WTC11 (cell line): ENCODE results near the gene TMPRSS13. TPM values are rescaled to one million over a fixed set of nuclear protein-coding genes. Genes with fewer than 3 reads are reported as not detected.

Experiments used
- ATAC-seq: fragments of 200-7000 bp; cut with Tn5 transposase; 2 replicates; pipeline ENCODE4 v1.10.0; 2021; ENCODE audit warnings: mild to moderate bottlenecking, moderate library complexity
- CTCF ChIA-PET: fragments of 300-600 bp; sonication (Branson Sonifier 250); formaldehyde crosslinking; loops from one replicate; lab custom pipeline; 2021; ENCODE audit warnings: antibody characterized with exemption; lab: Charles Lee
- POLR2A ChIA-PET: fragments of 350-600 bp; sonication (Branson Sonifier 250); formaldehyde crosslinking; loops from one replicate; lab custom pipeline; 2021; ENCODE audit warnings: antibody characterized with exemption; lab: Charles Lee
- DNase-seq: peaks from one replicate; pipeline ENCODE4 v3.0.0; 2021; ENCODE audit warnings: low spot score
- H3K27ac Mint-ChIP-seq: 2 replicates; pipeline ENCODE4 v1.8.0; 2021; ENCODE audit warnings: mixed read lengths
- H3K27me3 Mint-ChIP-seq: 2 replicates; pipeline ENCODE4 v1.8.0; 2021; ENCODE audit warnings: low read depth, mild to moderate bottlenecking, moderate library complexity, mixed read lengths
- H3K36me3 Mint-ChIP-seq: 2 replicates; pipeline ENCODE4 v1.8.0; 2021; ENCODE audit warnings: mixed read lengths
- H3K4me1 Mint-ChIP-seq: 2 replicates; pipeline ENCODE4 v1.8.0; 2022; ENCODE audit warnings: mixed read lengths
- H3K4me3 Mint-ChIP-seq: 2 replicates; pipeline ENCODE4 v1.8.0; 2021; ENCODE audit warnings: mild to moderate bottlenecking, moderate library complexity, mixed read lengths
- H3K9me3 Mint-ChIP-seq: 2 replicates; pipeline ENCODE4 v1.8.0; 2021; ENCODE audit warnings: mixed read lengths
- AFF4 ChIP-seq: sonication (generic); formaldehyde crosslinking; IDR thresholded peaks from 2 replicates; pipeline ENCODE4 v1.8.1; 2023; ENCODE audit warnings: mild to moderate bottlenecking, missing genetic modification reagents, borderline replicate concordance
- AR ChIP-seq: fragments of 250-450 bp; sonication (Bioruptor Pico); IDR thresholded peaks from 2 replicates; pipeline ENCODE4 v1.9.0; 2021; ENCODE audit warnings: mild to moderate bottlenecking
- ATF2 ChIP-seq: sonication (generic); formaldehyde crosslinking; IDR thresholded peaks from 2 replicates; pipeline ENCODE4 v1.8.1; 2022; ENCODE audit warnings: low read depth, missing genetic modification reagents, borderline replicate concordance
- CBFB ChIP-seq: sonication (generic); formaldehyde crosslinking; IDR thresholded peaks from 2 replicates; pipeline ENCODE4 v1.8.1; 2022; ENCODE audit warnings: mild to moderate bottlenecking, low read depth, missing genetic modification reagents
- CDX4 ChIP-seq: fragments of 250-450 bp; sonication (Bioruptor Pico); IDR thresholded peaks from 2 replicates; pipeline ENCODE4 v1.9.0; 2021; ENCODE audit warnings: moderate library complexity, mild to moderate bottlenecking, inconsistent platforms, borderline replicate concordance
- CREB1 ChIP-seq: sonication (generic); formaldehyde crosslinking; IDR thresholded peaks from 2 replicates; pipeline ENCODE4 v1.8.0; 2023; ENCODE audit warnings: mild to moderate bottlenecking, missing genetic modification reagents
- E2F4 ChIP-seq: sonication (generic); formaldehyde crosslinking; IDR thresholded peaks from 2 replicates; pipeline ENCODE4 v1.8.1; 2022; ENCODE audit warnings: low read depth, mild to moderate bottlenecking, moderate library complexity, missing genetic modification reagents, borderline replicate concordance
- GRHL2 ChIP-seq: fragments of 250-450 bp; sonication (Bioruptor Pico); IDR thresholded peaks from 2 replicates; pipeline ENCODE4 v1.8.0; 2022; ENCODE audit warnings: mild to moderate bottlenecking, moderate library complexity; ENCODE audit not compliant: insufficient replicate concordance, severe bottlenecking
- JAZF1 ChIP-seq: fragments of 250-450 bp; sonication (Bioruptor Pico); IDR thresholded peaks from 2 replicates; pipeline ENCODE4 v1.9.0; 2021; ENCODE audit warnings: moderate library complexity, mild to moderate bottlenecking, inconsistent platforms
- MXD4 ChIP-seq: fragments of 250-450 bp; sonication (Bioruptor Pico); IDR thresholded peaks from 2 replicates; pipeline ENCODE4 v1.8.0; 2021; ENCODE audit warnings: mild to moderate bottlenecking, moderate library complexity, borderline replicate concordance
- PRRX2 ChIP-seq: fragments of 250-450 bp; sonication (Bioruptor Pico); IDR thresholded peaks from 2 replicates; pipeline ENCODE4 v1.8.0; 2021; ENCODE audit warnings: mild to moderate bottlenecking
- SP1 ChIP-seq: sonication (generic); formaldehyde crosslinking; conservative IDR thresholded peaks from 2 replicates; pipeline ENCODE4 v1.8.1; 2022; ENCODE audit warnings: missing genetic modification reagents
- TEAD4 ChIP-seq: sonication (generic); formaldehyde crosslinking; IDR thresholded peaks from 2 replicates; pipeline ENCODE4 v1.8.0; 2022; ENCODE audit warnings: mild to moderate bottlenecking, missing genetic modification reagents
- ZNF263 ChIP-seq: sonication (generic); formaldehyde crosslinking; IDR thresholded peaks from 2 replicates; pipeline ENCODE4 v1.8.1; 2022; ENCODE audit warnings: low read depth, mild to moderate bottlenecking, moderate library complexity, missing genetic modification reagents
- ZNF512 ChIP-seq: sonication (generic); formaldehyde crosslinking; IDR thresholded peaks from 2 replicates; pipeline ENCODE4 v1.8.1; 2022; ENCODE audit warnings: missing genetic modification reagents, borderline replicate concordance
- ZNF671 ChIP-seq: fragments of 250-450 bp; sonication (Bioruptor Pico); IDR thresholded peaks from 2 replicates; pipeline ENCODE4 v1.8.0; 2021; ENCODE audit warnings: mild to moderate bottlenecking
- ZSCAN18 ChIP-seq: fragments of 250-450 bp; sonication (Bioruptor Pico); IDR thresholded peaks from 2 replicates; pipeline ENCODE4 v2.1.2; 2022; ENCODE audit warnings: mild to moderate bottlenecking, moderate library complexity
- total RNA-seq: library from RNA; stranded (reverse); gene quantifications from 3 replicates; pipeline ENCODE4 v1.2.3, GENCODE V29; 2021

TMPRSS13 gene
- total RNA-seq, 1 experiment from 2014 or later = 0.63 TPM

- peak; percentile 59 for ATAC-seq
- no peak overlapping the region for H3K4me3 Mint-ChIP-seq
- peaks cover 6% of the 10 kb centered on the region for H3K4me1 Mint-ChIP-seq
- H3K27ac Mint-ChIP-seq = no peak overlapping the region
- TF ChIP-seq ATF2 (CRISPR knock-in tag) (no peak), AR (CRISPR knock-in tag) (no peak), ZNF671 (no peak), PRRX2 (CRISPR knock-in tag) (no peak), ZNF263 (CRISPR knock-in tag) (no peak), E2F4 (CRISPR knock-in tag) (no peak), JAZF1 (CRISPR knock-in tag) (no peak), AFF4 (no peak), ZNF512 (no peak), ZSCAN18 (CRISPR knock-in tag) (no peak), GRHL2 (CRISPR knock-in tag) (no peak), TEAD4 (CRISPR knock-in tag) (no peak), CREB1 (no peak), CDX4 (CRISPR knock-in tag) (no peak), SP1 (CRISPR knock-in tag) (no peak), MXD4 (CRISPR knock-in tag) (no peak), CBFB (no peak)
- DNase-seq = no peak
- no peaks in the 10 kb centered on the region for H3K36me3 Mint-ChIP-seq
- ChIA-PET POLR2A (no interaction called here), CTCF (interaction anchor here (0.6 to 4.7 kb wide), 6 partner anchors 9 to 257 kb away, joined by 3 to 23 read pairs (median 3); no protein-coding TSS in a partner anchor)
- no peaks in the 10 kb centered on the region; the same call in 1 of the 2 replicates for H3K27me3 Mint-ChIP-seq
- H3K9me3 Mint-ChIP-seq = no peaks in the 10 kb centered on the region
These were observed 14.1 kb downstream of the TMPRSS13 start for GRCh38 chr11:117914991-117915618.
